ENCODE data around the gene CAD.

DNA sequence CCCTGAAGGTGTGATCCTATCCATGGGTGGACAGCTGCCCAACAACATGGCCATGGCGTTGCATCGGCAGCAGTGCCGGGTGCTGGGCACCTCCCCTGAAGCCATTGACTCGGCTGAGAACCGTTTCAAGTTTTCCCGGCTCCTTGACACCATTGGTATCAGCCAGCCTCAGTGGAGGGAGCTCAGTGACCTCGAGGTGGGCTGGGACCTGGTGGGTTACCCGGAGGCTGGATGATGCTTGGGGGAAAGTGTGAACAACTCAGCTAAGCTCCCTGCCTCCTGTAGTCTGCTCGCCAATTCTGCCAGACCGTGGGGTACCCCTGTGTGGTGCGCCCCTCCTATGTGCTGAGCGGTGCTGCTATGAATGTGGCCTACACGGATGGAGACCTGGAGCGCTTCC lies 16.2 kb downstream of the CAD start:
- TF ChIP-seq EZH2 (IDR thresholded peaks at IDR 0.05; ENCODE audit: low read length, missing control alignments) = no peak
- TF ChIP-seq, protein P1, sequence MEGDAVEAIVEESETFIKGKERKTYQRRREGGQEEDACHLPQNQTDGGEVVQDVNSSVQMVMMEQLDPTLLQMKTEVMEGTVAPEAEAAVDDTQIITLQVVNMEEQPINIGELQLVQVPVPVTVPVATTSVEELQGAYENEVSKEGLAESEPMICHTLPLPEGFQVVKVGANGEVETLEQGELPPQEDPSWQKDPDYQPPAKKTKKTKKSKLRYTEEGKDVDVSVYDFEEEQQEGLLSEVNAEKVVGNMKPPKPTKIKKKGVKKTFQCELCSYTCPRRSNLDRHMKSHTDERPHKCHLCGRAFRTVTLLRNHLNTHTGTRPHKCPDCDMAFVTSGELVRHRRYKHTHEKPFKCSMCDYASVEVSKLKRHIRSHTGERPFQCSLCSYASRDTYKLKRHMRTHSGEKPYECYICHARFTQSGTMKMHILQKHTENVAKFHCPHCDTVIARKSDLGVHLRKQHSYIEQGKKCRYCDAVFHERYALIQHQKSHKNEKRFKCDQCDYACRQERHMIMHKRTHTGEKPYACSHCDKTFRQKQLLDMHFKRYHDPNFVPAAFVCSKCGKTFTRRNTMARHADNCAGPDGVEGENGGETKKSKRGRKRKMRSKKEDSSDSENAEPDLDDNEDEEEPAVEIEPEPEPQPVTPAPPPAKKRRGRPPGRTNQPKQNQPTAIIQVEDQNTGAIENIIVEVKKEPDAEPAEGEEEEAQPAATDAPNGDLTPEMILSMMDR (conservative IDR thresholded peaks at IDR 0.05 in 1 of 2, IDR thresholded peaks at IDR 0.05 in 1 of 2; ENCODE audit: low read depth in 1 of 2, low read length in 2 of 2) = no peak
